GM12891 (cell line): Measurements from ENCODE around the gene SMAGP.
"Not testable (repeated sequence)": the region's sequence is repeated elsewhere in the genome, so short reads cannot be mapped to it uniquely, and the experiment has no call there.

Experiments
- PAX5 ChIP-seq: IDR thresholded peaks from 2 replicates; pipeline ENCODE4 v1.6.1; 2011; ENCODE audit warnings: low read length, moderate library complexity, mild to moderate bottlenecking; ENCODE audit not compliant: insufficient read depth, severe bottlenecking
- POLR2A ChIP-seq: IDR thresholded peaks from 2 replicates; pipeline ENCODE4 v1.6.1; 2011; ENCODE audit warnings: low read depth, low read length, control low read depth
- POLR2AphosphoS5 ChIP-seq: IDR thresholded peaks from 2 replicates; pipeline ENCODE4 v1.6.1; 2011; ENCODE audit warnings: low read depth, low read length, control low read depth
- POU2F2 ChIP-seq: IDR thresholded peaks from 2 replicates; pipeline ENCODE4 v1.6.1; 2011; ENCODE audit warnings: low read depth, mild to moderate bottlenecking, control low read depth, low read length, moderate library complexity
- SPI1 ChIP-seq: IDR thresholded peaks from 2 replicates; pipeline ENCODE4 v1.6.1; 2011; ENCODE audit warnings: low read depth, low read length, control low read depth
- TAF1 ChIP-seq: IDR thresholded peaks from 2 replicates; pipeline ENCODE4 v1.6.1; 2011; ENCODE audit warnings: low read depth, low read length, control low read depth

GRCh38 chr12:51318057-51318806 is 48.0 kb upstream of the SMAGP start:
- TF ChIP-seq POLR2A, TAF1, POLR2AphosphoS5, PAX5, SPI1, POU2F2: not testable (repeated sequence)
